ENCODE data around the gene TJP2. TPM values are rescaled to one million over a fixed set of nuclear protein-coding genes. Genes with fewer than 3 reads are reported as not detected.

The TJP2 gene
- total RNA-seq, 1 donor from 2014 or later: 45.7 TPM

DNA sequence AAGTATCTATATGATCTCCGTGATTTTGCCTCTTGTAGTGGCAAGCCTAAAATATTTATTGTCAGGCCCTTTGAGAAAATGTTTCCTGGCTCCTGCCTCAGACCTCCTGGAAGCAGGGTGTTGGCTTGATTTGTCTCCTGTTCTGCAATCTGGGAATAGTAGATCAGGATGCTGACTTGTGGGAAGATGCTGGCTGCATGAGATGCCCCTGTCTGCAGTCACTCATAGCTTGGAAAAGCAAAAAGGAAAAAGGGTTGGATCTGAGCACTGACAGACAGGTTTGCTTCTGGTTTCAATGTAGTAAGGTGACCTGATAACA is 16.7 kb downstream of the TJP2 start:
- DNase-seq (ENCODE audit: low read depth in 2 of 2): no peak

DNA sequence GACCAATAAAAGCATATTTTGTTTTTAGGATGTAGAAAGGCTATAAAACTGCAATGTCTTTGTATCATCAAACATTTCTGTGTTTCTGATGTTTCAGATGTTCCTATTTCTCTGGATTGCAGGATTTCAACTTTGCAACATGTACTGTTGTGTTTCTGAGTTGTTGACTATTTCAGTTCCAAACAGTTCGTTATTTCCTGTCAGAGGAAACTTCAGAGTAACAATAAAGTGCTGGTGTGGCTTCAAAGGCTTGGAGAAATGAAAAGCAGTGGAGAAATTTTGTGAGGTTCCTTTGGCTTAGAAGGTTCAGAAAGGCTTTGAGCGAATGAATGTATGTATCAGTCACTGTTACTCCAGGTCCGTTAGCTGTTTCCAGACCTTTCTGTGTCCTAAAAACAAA is 17.2 kb downstream of the TJP2 start:
- DNase-seq (ENCODE audit: low read depth in 2 of 2): no peak

DNA sequence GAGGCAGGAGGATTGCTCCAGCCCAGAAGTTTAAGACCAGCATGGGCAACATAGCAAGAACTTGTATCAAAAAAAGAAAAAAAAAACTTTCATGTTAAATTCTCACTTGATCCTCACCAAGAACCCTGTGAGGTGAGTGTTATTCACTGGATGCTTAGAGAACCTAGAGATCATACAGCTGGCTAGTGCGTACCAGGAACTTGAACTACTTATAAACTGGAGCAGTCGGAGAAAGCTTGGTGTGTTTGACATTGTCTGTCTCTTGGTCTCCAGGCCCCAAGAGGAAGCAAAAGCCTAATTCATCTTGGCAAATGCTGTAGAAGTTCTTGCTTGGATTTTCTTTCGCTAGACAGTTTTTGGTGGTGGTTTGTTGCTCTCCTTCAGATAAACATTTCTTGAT is 18.1 kb downstream of the TJP2 start:
- no peak for DNase-seq (ENCODE audit: low read depth in 2 of 2)

DNA sequence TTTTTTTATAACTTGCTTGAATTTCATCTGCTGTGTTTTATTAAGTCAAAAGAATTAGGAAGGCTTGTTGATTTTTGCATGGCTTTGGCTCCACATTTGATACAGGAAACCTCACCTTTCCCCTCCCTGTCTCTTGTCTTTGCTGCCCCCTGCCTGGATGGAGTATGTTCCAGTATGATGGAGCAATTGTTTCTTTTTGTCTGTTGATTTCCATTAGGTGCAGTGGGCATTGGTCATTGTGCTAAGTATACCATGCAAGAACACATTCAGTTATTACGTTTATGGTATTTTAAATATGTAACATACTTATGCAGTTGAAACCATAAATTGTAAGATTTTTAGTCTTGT is 19.6 kb downstream of the TJP2 start:
- peak; percentile 48 to 65 for DNase-seq (ENCODE audit: low read depth in 2 of 2)

DNA sequence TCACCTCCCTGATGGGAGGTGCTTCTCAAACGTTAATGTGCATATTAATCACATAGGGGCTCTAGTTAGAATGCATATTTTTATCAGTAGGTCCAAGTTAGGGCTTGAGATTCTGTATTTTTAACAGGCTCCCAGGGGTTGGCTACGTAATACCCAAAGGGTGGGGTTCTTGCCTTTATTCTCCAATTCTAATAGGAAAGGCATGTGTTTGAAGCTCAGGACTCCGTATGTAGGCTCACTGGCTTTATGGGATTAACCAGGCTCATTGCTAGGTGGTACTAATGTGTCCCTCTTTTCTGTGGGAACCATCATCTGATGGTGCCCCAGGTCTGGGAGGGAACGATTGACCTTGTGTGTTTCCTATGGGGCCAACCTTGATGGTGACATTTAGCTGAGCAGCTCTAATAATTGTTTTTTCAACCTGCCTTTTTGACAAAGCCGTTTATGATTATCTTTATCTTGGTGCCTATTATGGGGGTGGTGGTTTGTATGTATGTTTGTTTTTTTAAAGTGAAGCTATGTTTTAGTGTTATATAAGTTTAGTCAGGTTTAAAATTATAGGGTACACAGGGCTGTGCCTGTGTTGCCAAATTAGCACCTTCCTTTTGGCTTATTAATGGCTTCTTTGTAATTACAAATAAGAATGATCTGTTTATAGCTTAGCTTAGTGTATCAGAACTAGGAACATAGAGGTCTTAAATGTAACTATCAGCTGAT is 20.8 kb downstream of the TJP2 start:
- DNase-seq (ENCODE audit: low read depth in 2 of 2): no peak

DNA sequence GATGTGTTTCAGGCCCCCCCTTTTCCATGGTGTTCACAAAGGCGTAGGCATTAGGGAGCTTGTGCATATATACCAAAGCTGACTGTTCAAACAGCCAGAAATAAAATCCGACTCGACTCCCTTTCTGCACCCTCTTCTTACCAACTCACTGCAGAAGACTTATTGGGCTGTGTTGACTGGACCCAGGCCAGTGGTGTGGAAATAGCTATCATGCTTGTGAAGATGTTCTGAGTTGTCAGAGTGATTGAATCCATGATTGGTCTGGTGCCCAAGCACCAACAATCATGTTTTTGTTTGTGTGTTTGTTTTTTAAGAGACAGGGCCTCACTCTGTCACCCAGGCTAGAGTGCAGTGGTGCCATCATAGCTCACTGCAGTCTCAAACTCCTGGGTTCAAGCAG is 21.6 kb downstream of the TJP2 start:
- no peak for DNase-seq (ENCODE audit: low read depth in 2 of 2)

DNA sequence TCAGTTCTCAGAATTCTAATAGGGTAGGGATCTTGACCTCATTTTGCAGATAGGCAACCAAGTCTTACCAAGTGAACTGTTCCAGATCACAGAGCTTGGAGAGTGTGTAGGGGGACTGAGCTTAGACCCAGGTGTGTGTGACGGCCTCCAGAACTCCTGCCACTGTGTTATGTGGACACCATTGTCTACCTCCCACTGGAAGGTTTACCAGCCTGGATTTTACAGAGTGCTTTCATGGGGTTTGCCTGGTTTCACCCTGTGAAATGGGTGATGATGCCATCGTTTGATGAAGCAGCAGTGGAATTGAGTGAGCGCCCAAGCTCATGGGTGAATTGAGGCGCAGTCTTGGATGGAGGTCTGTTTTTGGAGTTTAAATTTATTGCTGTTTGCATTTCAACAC is 23.6 kb downstream of the TJP2 start:
- DNase-seq (ENCODE audit: low read depth in 2 of 2): no peak

DNA sequence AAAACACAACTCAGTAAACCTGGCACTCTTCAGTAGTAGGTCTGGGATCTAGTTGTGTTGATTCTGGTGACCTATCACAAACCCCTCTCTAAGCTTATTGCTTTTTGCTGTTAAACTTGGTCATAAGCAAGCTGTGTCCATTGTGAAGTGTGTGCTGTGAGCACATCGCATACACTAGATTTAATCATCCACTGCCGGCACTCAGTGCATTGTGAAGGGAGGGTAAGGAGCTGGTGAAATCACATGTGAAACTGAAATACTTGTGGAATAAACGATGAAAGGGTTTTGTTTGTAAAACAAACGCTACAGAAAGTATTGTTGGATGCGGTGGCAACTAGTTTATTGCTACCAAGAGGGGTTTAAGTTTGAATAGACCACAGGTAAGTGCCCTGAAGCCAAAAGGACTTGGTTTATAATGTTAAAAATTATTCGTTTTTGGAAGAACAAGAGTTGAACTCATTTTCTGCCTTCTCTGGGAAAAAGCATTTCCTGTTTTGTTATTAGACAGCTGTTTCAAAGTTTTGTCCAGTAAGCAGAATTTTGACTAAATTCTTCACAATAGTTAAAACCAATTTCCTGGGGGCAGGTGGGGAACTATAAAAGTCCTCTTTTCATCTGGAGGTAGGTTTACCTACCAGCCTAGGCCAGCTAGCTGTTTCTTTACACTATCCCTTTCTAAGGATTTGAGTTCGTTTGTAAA is 24.6 kb downstream of the TJP2 start:
- no peak for DNase-seq (ENCODE audit: low read depth in 2 of 2)

DNA sequence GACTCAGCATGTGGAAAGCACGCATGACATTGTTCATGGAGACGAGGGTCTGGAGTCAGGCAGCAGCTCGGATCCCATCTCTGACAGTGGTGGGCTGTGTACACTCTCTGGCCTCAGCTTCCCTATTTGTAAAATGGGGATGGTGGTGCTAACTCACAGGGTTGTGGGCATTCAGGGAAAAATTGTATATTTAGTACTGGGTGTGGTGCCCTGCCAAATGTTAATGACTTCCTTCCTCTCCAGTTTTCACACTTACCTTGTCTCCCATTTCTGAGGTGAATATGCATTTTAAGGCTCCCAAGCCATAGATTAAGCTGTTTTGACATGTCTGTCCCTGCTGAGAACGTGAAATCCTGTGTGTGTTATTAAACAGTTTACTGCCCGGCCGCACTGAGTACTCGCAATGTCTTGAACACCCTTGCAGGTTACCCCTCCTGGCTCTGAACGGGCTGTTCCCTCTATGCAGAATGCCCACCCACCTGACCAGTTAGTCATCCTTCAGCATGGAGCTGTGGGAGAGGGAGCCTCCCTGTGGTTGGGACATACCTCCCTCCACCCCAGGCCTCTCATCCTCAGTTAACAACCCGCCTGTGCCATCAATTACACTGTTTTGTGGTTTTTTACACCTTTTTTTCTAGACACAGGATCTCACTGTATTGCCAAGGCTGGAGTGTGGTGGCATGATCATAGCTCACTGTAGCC is 25.8 kb downstream of the TJP2 start:
- DNase-seq (ENCODE audit: low read depth in 2 of 2): peak in 1 of 2 donors; percentile 37

DNA sequence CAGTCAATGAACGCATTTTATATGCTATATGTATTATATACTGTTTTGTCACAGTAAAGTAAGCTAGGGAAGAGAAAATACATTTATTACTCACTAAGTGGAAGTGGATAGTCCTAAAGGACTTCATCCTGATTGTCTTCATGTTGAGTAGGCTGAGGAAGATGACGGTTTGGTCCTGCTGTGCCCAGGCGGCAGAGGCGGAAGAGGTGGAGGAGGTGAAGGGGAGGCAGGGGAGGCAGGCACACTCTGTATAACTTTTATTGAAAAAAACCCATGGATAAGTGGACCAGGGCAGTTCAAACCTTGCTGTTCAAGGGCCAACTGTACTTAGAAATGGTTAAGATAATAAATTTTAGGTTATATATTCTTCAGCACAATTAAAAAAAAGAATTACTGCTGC is 28.5 kb downstream of the TJP2 start:
- DNase-seq (ENCODE audit: low read depth in 2 of 2): no peak

DNA sequence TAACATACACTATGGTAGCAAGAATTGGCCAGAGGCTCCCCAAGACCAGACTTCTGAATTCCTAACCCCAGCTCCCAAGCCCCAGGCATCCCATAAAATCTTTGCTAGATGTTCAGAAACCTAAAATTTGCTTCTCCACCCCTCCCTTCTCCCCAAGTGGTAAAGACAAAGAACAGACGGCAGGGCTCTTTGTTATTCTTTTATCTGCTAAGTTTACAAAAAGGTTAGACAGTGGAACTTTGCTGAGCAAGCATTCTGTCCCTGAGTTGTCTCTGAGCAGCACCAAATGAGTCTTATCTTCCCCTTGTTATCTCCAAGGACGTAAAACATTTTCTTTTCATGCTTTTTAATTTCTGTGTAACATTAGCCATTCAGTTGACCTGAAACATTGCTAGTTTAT is 30.2 kb downstream of the TJP2 start:
- no peak for DNase-seq (ENCODE audit: low read depth in 2 of 2)

DNA sequence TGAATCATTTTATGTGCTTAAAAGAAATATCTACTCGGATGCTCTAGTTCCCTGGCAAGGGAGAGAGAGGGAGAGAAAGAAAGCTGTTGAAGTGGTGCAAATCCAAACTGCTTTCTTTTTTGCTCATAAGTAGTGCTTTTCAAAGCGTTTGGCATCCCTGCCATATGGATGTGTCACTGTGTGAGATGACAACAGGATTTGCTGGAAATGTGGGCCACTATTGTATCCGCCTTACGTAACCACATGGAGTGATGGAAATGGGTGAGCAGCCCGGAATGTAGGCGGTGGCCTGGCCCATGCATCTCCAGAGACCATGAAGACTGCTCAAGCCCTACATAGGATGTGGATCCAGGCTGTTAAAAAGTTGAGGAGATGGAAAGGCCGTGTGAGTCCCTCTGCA is 30.8 kb downstream of the TJP2 start:
- DNase-seq (ENCODE audit: low read depth in 2 of 2): peak; percentile 68 to 79

DNA sequence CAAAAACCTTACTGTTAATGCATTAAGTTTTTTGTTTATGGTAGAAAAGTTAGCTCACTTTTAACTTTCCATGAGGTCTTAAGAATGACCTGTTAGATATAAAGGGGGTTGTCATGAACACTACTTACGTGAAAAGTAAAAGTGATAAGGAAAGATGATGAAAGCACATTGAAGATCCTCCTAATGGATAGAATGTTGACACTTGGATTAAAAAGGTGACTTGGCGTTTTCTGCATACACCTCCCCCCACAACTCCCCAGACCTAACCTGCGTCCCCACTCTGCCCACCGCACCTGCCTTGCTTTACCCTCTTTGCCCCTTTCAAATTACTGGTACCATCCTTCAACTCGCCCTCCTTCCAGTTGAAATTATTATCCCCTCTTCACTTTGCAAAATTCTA is 32.0 kb downstream of the TJP2 start:
- no peak for DNase-seq (ENCODE audit: low read depth in 2 of 2)

DNA sequence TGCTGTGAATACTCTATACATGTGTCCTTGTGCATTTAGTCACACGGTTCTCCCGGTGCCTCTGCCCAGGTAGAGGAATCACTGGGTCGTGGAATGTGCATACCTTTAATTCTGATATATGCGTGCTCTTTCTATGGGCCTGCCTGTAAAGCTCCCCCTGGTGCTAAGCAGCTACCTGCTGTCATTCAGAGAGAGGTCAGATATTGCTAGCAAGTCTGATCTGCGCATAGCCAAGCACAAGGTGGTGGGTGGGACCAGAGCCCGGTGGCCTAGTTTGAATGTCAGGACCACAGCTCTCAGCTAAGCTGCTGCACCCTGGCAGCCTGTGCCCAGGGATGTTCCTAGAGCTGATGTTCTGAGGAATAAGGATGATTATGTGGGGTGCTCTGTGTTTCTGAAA is 33.4 kb downstream of the TJP2 start:
- DNase-seq (ENCODE audit: low read depth in 2 of 2): peak in 1 of 2 donors; percentile 21

DNA sequence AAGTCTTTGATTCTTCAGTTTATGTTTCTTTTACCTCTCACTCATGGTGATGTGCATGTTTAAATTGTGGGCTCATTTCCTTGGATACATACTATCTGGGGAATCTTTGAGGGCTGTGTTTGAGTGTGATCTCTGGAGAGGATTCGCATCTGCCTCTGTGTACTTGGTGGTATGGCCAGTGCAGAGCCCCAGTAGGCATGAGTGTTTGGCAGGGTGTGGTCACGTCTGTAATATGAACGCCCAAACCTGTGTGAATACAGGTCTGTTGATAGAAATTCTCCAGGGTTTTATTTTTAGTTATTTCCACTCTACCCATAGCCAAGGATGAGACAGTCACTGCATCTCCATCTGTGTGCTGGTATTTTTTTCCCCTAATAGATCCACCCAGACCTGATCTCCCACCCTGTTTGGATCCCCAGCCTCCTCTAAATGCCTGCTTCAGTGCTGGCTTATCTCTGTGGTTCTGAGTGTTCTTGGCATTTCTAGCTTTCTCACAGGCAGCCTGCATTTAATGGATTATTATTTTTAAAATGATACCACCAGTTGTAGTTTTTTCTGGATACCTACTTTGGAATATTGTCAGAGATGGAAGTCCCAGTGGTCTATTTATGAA is 37.5 kb downstream of the TJP2 start:
- no peak for DNase-seq (ENCODE audit: low read depth in 2 of 2)

DNA sequence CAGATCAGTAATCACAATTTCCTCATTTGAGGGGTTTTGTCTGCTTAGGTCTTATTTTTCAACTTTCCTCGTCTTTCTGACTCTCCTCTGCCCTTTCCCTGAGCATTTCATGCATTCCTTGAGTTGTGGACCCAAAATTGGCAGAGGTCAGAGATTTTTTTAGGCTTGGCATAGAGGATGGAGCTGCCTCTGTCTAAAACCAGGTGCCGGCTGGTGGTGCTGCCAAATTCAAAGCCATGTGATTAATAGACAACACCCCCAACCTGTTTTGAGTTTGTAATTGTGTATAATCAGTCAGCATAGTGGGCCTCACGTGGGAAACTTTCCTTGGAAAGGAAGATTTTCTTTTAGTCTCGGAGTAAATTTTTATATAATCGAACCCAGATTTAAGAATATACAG is 39.6 kb downstream of the TJP2 start:
- DNase-seq (ENCODE audit: low read depth in 2 of 2): no peak

DNA sequence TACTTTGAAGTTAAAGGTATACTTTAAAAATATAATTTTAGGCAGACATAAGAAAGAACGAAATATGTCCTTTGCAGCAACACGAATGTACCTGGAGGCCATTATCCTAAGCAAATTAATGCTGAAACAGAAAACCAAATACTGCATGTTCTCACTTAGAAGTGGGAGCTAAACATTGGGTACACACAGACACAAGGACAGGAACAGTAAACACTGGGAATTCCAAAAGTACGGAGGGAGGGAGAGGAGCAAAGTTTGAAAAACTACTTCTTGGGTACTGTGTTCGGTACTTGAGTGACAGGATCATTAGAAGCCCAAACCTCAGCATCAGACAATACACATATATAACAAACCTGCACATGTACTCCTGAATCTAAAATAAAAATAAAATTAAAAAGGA is 40.9 kb downstream of the TJP2 start:
- no peak for DNase-seq (ENCODE audit: low read depth in 2 of 2)

DNA sequence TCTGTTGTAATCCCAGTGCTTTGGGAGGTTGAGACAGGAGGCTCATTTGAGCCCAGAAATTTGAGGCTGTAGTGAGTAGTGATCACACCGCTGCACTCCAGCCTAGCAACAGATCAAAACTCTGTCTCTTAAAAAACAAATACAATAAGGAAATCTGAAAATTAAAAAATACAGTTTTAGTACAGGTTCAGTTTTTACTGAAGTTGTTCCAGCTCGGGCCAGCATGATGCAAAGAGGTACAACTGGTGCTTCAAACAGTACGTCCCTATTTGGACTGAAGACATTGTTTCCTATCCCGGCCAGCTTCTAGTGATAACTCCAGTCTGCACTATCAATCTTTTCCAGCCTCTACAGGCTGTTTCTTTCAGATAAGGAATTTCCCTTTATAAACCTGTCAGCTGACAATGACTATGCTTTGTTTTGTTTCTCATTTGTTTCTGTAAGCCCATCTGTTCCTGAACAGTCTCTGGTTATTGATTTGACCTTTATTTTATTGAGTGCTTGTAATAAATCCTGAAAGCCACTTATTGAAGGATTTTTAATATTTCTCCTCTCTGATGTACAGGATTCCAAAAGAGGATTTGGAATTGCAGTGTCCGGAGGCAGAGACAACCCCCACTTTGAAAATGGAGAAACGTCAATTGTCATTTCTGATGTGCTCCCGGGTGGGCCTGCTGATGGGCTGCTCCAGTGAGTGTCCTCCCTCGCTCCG is 41.9 kb downstream of the TJP2 start:
- DNase-seq (ENCODE audit: low read depth in 2 of 2): peak; percentile 92 to 98

DNA sequence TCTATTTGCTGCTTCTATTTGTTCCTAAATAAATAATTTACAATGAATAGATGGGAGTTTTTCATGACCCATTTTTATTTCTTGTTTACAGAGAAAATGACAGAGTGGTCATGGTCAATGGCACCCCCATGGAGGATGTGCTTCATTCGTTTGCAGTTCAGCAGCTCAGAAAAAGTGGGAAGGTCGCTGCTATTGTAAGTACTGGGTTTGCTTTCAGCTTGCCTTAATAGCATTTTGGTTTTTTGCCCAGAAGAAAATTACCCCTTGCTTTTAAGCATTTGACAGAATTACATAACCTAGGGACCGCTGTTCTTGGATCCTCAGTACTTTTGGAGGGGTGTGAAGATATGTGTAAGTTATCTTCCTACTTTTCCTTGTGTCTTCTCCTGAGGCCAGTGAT is 44.1 kb downstream of the TJP2 start:
- DNase-seq (ENCODE audit: low read depth in 2 of 2): no peak

DNA sequence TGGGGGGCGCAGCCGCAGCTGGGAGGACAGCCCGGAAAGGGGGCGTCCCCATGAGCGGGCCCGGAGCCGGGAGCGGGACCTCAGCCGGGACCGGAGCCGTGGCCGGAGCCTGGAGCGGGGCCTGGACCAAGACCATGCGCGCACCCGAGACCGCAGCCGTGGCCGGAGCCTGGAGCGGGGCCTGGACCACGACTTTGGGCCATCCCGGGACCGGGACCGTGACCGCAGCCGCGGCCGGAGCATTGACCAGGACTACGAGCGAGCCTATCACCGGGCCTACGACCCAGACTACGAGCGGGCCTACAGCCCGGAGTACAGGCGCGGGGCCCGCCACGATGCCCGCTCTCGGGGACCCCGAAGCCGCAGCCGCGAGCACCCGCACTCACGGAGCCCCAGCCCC is 47.0 kb downstream of the TJP2 start:
- no peak for DNase-seq (ENCODE audit: low read depth in 2 of 2)

DNA sequence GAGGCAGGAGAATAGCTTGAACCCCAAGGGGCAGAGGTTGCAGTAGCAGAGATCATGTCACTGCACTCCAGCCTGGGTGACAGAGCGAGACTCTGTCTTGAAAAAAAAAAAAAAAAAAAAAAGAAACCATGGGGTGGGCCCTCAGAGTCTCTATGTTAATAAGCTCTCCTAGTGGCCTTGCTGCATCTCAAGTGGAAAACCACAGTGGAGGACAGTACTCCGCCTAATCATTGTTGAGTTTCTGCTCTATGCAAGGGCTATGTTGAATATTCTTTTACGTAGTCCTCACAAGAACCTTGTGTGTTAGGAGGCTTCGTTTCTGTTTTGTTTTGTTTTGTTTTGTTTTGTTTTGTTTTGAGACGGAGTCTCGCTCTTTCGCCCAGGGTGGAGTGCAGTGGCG is 48.9 kb downstream of the TJP2 start:
- DNase-seq (ENCODE audit: low read depth in 2 of 2): no peak

DNA sequence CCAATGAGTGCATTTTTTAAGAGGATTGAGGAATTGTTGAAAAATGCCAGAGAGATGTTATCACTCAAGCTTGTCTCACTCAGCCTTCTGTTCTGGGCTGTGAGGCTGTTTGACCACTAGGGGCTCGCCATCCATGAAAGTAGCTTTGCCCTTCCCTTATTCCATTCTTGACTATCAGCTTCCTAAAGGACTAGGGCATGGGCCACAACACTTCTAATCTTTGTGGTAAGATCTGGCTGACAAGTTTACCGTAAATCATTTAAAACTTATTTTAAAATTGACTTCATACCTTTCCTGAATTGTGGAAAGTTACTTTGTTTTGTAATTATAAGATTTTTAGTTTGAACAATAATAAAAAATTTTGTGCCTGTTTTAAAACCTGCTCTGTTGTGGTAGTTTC is 49.5 kb downstream of the TJP2 start:
- DNase-seq (ENCODE audit: low read depth in 2 of 2): peak; percentile 34 to 75

All from dermis microvascular lymphatic vessel endothelial cell (primary cell).